GM12878 (cell line): ENCODE data around the gene MYRF. TPM values are rescaled to one million over a fixed set of nuclear protein-coding genes. Genes with fewer than 3 reads are reported as not detected.

Source experiments
- ATAC-seq: fragments of 200-7000 bp; cut with Tn5 transposase; 3 replicates; pipeline ENCODE4 v1.9.1; 2020; ENCODE audit warnings: mild to moderate bottlenecking, moderate library complexity
- BruUV-seq: library from RNA; stranded (reverse); fragments of 400-500 nt; replicated peaks from 2 replicates; lab custom pipeline; 2021; lab: Mats Ljungman, UMichigan
- CTCF ChIA-PET: fragments of 300-600 bp; sonication (Branson Sonifier 250); formaldehyde crosslinking; extraction: SDS; loops from one replicate; lab custom pipeline; 2021; ENCODE audit warnings: inconsistent platforms; lab: Yijun Ruan, JAX
- POLR2A ChIA-PET: fragments of 350-600 bp; formaldehyde crosslinking; extraction: SDS; loops from one replicate; lab custom pipeline; 2021; ENCODE audit warnings: inconsistent platforms; lab: Charles Lee
- RAD21 ChIA-PET: fragments of 300-600 bp; sonication (Branson Sonifier 250); formaldehyde crosslinking; loops from one replicate; lab custom pipeline; 2023; ENCODE audit warnings: antibody characterized with exemption; ENCODE audit not compliant: unreplicated experiment; lab: Charles Lee
- SMC1A ChIA-PET: fragments of 300-600 bp; sonication (Branson Sonifier 250); formaldehyde crosslinking; loops from one replicate; lab custom pipeline; 2023; ENCODE audit not compliant: unreplicated experiment, uncharacterized antibody; lab: Charles Lee
- DNase-seq: peaks from one replicate; pipeline ENCODE4 v3.0.0-alpha.2; 2011; ENCODE audit warnings: low read depth, low spot score
- FAIRE-seq: peaks from 3 replicates; lab custom pipeline; 2011; peaks lifted over from hg19 to GRCh38; lab: Jason Lieb, UNC
- H2AFZ ChIP-seq: 2 replicates; pipeline ENCODE4 v1.6.0; 2011; ENCODE audit warnings: low read depth, low read length, control low read depth; ENCODE audit not compliant: control insufficient read depth
- H3K27ac ChIP-seq: 2 replicates; pipeline ENCODE4 v1.5.1; 2011; ENCODE audit warnings: control low read depth; ENCODE audit not compliant: control insufficient read depth, insufficient read depth
- H3K27me3 ChIP-seq, 2 experiments: replicated peaks in 1 of 2; 2 replicates each; pipeline versions ENCODE4 v1.6.0 to v1.6.1; 2011; ENCODE audit warnings: low read length in 1 of 2; ENCODE audit not compliant: control insufficient read depth in 2 of 2, insufficient read depth in 2 of 2
- H3K36me3 ChIP-seq, 2 experiments: 2 replicates each; pipeline ENCODE4 v1.5.1; 2011; ENCODE audit warnings: low read length in 1 of 2; ENCODE audit not compliant: control insufficient read depth in 2 of 2, insufficient read depth in 2 of 2
- H3K4me1 ChIP-seq: 2 replicates; pipeline ENCODE4 v1.6.1; 2011; ENCODE audit warnings: mild to moderate bottlenecking, low read length, moderate library complexity, mixed read lengths; ENCODE audit not compliant: control insufficient read depth, insufficient read depth
- H3K4me2 ChIP-seq: 2 replicates; pipeline ENCODE4 v1.6.0; 2011; ENCODE audit warnings: control low read depth; ENCODE audit not compliant: control insufficient read depth, insufficient read depth
- H3K4me3 ChIP-seq: fragments of 200-600 bp; sonication (generic); 2 replicates; pipeline ENCODE4 v1.5.1; 2016
- H3K79me2 ChIP-seq: 2 replicates; pipeline ENCODE4 v1.6.0; 2011; ENCODE audit warnings: low read length; ENCODE audit not compliant: control insufficient read depth, insufficient read depth
- H3K9ac ChIP-seq: 2 replicates; pipeline ENCODE4 v1.8.0; 2011; ENCODE audit warnings: low read length, control low read depth, mixed read lengths; ENCODE audit not compliant: control insufficient read depth, insufficient read depth
- H3K9me3 ChIP-seq: replicated peaks from 3 replicates; pipeline ENCODE4 v1.5.1; 2011; ENCODE audit warnings: mild to moderate bottlenecking, low read length; ENCODE audit not compliant: control insufficient read depth, insufficient read depth
- H4K20me1 ChIP-seq: 2 replicates; pipeline ENCODE4 v1.6.0; 2011; ENCODE audit not compliant: control insufficient read depth, insufficient read depth
- BMI1 ChIP-seq: fragments of 450-650 bp; IDR thresholded peaks from 2 replicates; pipeline ENCODE4 v1.6.1; 2016; ENCODE audit warnings: mild to moderate bottlenecking, moderate library complexity, borderline replicate concordance
- CREB1 ChIP-seq: IDR thresholded peaks from 2 replicates; pipeline ENCODE4 v1.6.1; 2012; ENCODE audit warnings: low read depth, mild to moderate bottlenecking, inconsistent platforms
- E2F8 ChIP-seq: fragments of 450-650 bp; IDR thresholded peaks from 2 replicates; pipeline ENCODE4 v1.6.1; 2018; ENCODE audit warnings: mild to moderate bottlenecking, low read depth, moderate library complexity; ENCODE audit not compliant: partially characterized antibody
- GATAD2B ChIP-seq: fragments of 450-650 bp; conservative IDR thresholded peaks from 2 replicates; pipeline ENCODE4 v1.6.1; 2017; ENCODE audit warnings: low read depth, mild to moderate bottlenecking, moderate library complexity
- MEF2A ChIP-seq: IDR thresholded peaks from 2 replicates; pipeline ENCODE4 v1.6.1; 2011; ENCODE audit warnings: low read depth, mild to moderate bottlenecking, low read length, moderate library complexity; ENCODE audit not compliant: insufficient read depth
- NFYB ChIP-seq: IDR thresholded peaks from 2 replicates; pipeline ENCODE4 v1.6.1; 2011; ENCODE audit warnings: low read depth, mild to moderate bottlenecking, low read length, improper control_type of control experiment, moderate library complexity; ENCODE audit not compliant: insufficient read depth
- RELA ChIP-seq: fragments of 450-650 bp; IDR thresholded peaks from 2 replicates; pipeline ENCODE4 v1.8.0; 2014; ENCODE audit warnings: borderline replicate concordance; ENCODE audit not compliant: partially characterized antibody
- SPI1 ChIP-seq: IDR thresholded peaks from 2 replicates; pipeline ENCODE4 v1.6.1; 2011; ENCODE audit warnings: low read depth, mild to moderate bottlenecking, low read length, moderate library complexity, borderline replicate concordance; ENCODE audit not compliant: insufficient read depth
- ZBED1 ChIP-seq: IDR thresholded peaks from 2 replicates; pipeline ENCODE4 v1.6.1; 2016; ENCODE audit warnings: borderline replicate concordance
- ZNF622 ChIP-seq: fragments of 450-650 bp; IDR thresholded peaks from 2 replicates; pipeline ENCODE4 v1.6.1; 2017; ENCODE audit warnings: mild to moderate bottlenecking, inconsistent platforms
- WGBS: methylation state at CpG from one replicate; pipeline ENCODE4 v1.1.6; 2016; ENCODE audit warnings: low lambda C conversion rate; ENCODE audit not compliant: insufficient replicate concordance, insufficient coverage; ENCODE audit errors: missing lambda C conversion rate; 5-methylcytosine and 5-hydroxymethylcytosine counted together
- in situ Hi-C: fragments of 300-500 bp; cut with MboI; formaldehyde crosslinking; loops from 9 replicates; pipeline ENCODE4 v1.14.3; 2018; ENCODE audit warnings: mixed read lengths
- intact Hi-C: fragments of 100-400 bp; cut with micrococcal nuclease; formaldehyde crosslinking; loops from one replicate; pipeline ENCODE4 v1.14.2; 2022; ENCODE audit not compliant: unreplicated experiment
- polyA plus RNA-seq, 11 experiments: library from polyadenylated mRNA; depleted of rRNA in 4 of 11; unstranded in 6 of 11; stranded (reverse) in 5 of 11; fragments of >200 nt; fragmentation: Nextera tagmentation in 4 of 11; fragmentation: Illumina TruSeq in 1 of 11; extraction: Ambion mirVana in 4 of 11; extraction: Trizol in 1 of 11; gene quantifications; 1 replicate in 1 of 11; 2 replicates in 10 of 11; pipeline versions ENCODE4 v1.2.1 to v1.2.3, GENCODE V29; 2011 to 2016; ENCODE audit warnings: inconsistent platforms in 2 of 11, missing spikeins in 2 of 11, low read depth in 1 of 11
- total RNA-seq, 4 experiments: library from RNA; depleted of rRNA in 3 of 4; stranded (reverse); fragments of >200 nt in 3 of 4; fragmentation: Illumina TruSeq in 1 of 4; extraction: Trizol in 1 of 4; gene quantifications; 2 replicates each; pipeline versions ENCODE4 v1.2.1 to v1.2.3, GENCODE V29; 2013 to 2021
- TF ChIP-seq, protein P1 (sequence below): fragments of 150-350 bp; IDR thresholded peaks from 2 replicates; pipeline ENCODE4 v1.6.1; 2016; ENCODE audit warnings: low read depth, low read length

The MYRF gene
- total and polyA plus RNA-seq, 10 of the 15 experiments (the other 5 are each of a cell fraction or from before 2014, with no cell fraction given), result 0.27 to 15.6 (median 0.89) TPM

GRCh38 chr11:61816736-61817455, 64.5 kb downstream of the MYRF start, which contains the start of gene FADS1 (continued):
- peak; percentile 83 for TF ChIP-seq GATAD2B
- no peak for TF ChIP-seq ZNF622

GRCh38 chr11:61817471-61818202, 65.2 kb downstream of the MYRF start:
- H3K9me3 ChIP-seq, result no peaks in the 10 kb centered on the region
- ATAC-seq (no peak), FAIRE-seq (no peak), DNase-seq (no peak)
- RAD21 ChIA-PET, result interaction anchor here (1.0 to 5.4 kb wide), 4 partner anchors 11 to 151 kb away, joined by 3 to 51 read pairs (median 6); partner anchors contain the start of gene FADS2
- peak overlapping the region; percentile 89; the same call in 1 of the 2 replicates for H3K9ac ChIP-seq
- SMC1A ChIA-PET, result interaction anchor here (0.7 to 5.1 kb wide), 7 partner anchors 12 to 155 kb away, joined by 3 to 67 read pairs (median 3); partner anchors contain the start of gene FADS2
- H3K4me1 ChIP-seq, result peaks cover 3% of the 10 kb centered on the region; the same call in 1 of the 2 replicates
- CTCF ChIA-PET, result interaction anchor here (0.5 to 10.8 kb wide), 10 partner anchors 10 to 290 kb away, joined by 3 to 141 read pairs (median 4); partner anchors contain the start of genes FADS2, FEN1, FTH1 and TMEM258
- H2AFZ ChIP-seq, result peak overlapping the region; percentile 83
- H3K4me2 ChIP-seq, result peak overlapping the region; percentile 95
- H3K4me3 ChIP-seq, result peak overlapping the region; percentile 81
- H4K20me1 ChIP-seq, result no peaks in the 10 kb centered on the region
- no peak overlapping the region for H3K27ac ChIP-seq
- in situ Hi-C loops (no loop called here), intact Hi-C loops (no loop called here)
- WGBS, result 67% methylated on average over 6 of the region's 6 CpGs
- H3K79me2 ChIP-seq, result peaks cover 21% of the 10 kb centered on the region
- TF ChIP-seq MEF2A (no peak), BMI1 (no peak), E2F8 (no peak), ZBED1 (no peak), NFYB (no peak), RELA (no peak), CREB1 (no peak), SPI1 (no peak)
- TF ChIP-seq, protein P1, sequence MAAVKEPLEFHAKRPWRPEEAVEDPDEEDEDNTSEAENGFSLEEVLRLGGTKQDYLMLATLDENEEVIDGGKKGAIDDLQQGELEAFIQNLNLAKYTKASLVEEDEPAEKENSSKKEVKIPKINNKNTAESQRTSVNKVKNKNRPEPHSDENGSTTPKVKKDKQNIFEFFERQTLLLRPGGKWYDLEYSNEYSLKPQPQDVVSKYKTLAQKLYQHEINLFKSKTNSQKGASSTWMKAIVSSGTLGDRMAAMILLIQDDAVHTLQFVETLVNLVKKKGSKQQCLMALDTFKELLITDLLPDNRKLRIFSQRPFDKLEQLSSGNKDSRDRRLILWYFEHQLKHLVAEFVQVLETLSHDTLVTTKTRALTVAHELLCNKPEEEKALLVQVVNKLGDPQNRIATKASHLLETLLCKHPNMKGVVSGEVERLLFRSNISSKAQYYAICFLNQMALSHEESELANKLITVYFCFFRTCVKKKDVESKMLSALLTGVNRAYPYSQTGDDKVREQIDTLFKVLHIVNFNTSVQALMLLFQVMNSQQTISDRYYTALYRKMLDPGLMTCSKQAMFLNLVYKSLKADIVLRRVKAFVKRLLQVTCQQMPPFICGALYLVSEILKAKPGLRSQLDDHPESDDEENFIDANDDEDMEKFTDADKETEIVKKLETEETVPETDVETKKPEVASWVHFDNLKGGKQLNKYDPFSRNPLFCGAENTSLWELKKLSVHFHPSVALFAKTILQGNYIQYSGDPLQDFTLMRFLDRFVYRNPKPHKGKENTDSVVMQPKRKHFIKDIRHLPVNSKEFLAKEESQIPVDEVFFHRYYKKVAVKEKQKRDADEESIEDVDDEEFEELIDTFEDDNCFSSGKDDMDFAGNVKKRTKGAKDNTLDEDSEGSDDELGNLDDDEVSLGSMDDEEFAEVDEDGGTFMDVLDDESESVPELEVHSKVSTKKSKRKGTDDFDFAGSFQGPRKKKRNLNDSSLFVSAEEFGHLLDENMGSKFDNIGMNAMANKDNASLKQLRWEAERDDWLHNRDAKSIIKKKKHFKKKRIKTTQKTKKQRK, result no peak
- no peaks in the 10 kb centered on the region for H3K27me3 ChIP-seq
- H3K36me3 ChIP-seq, result no peaks in the 10 kb centered on the region
- POLR2A ChIA-PET, result interaction anchor here (0.6 to 9.9 kb wide), 6 partner anchors 12 to 150 kb away, joined by 3 to 167 read pairs (median 55); partner anchors contain the start of genes FADS2, FEN1, FTH1 and TMEM258
- TSS peak; percentile 56 for BruUV-seq
